Activated CD4-positive, alpha-beta T cell treated with anti-CD3 and anti-CD28 coated beads, Interleukin-2, amount 10 ng/mL, durations not matched to agents 24 days and 14 days (primary cell): Measurements from ENCODE around the gene NOP16. TPM values are rescaled to one million over a fixed set of nuclear protein-coding genes. Genes with fewer than 3 reads are reported as not detected.

Experiments
- DNase-seq: peaks from one replicate; pipeline ENCODE4 v3.0.0; 2022
- H3K27ac Mint-ChIP-seq: one replicate; pipeline ENCODE4 v1.8.0; 2022; ENCODE audit warnings: mild to moderate bottlenecking, mixed read lengths
- H3K27me3 Mint-ChIP-seq: one replicate; pipeline ENCODE4 v1.8.0; 2022; ENCODE audit warnings: mixed read lengths
- H3K36me3 Mint-ChIP-seq: one replicate; pipeline ENCODE4 v1.8.0; 2022; ENCODE audit warnings: low read depth, mild to moderate bottlenecking, mixed read lengths
- H3K4me1 Mint-ChIP-seq: one replicate; pipeline ENCODE4 v1.8.0; 2021; ENCODE audit warnings: mixed read lengths
- H3K4me3 Mint-ChIP-seq: one replicate; pipeline ENCODE4 v1.8.0; 2022; ENCODE audit warnings: mild to moderate bottlenecking, moderate library complexity, mixed read lengths
- H3K9me3 Mint-ChIP-seq: one replicate; pipeline ENCODE4 v1.8.0; 2021; ENCODE audit warnings: mixed read lengths
- intact Hi-C: fragments of 100-400 bp; cut with micrococcal nuclease; formaldehyde crosslinking; loops from one replicate; pipeline ENCODE4 v1.15.1; 2023
- total RNA-seq: library from RNA; stranded (reverse); gene quantifications from 2 replicates; pipeline ENCODE4 v1.2.3, GENCODE V29; 2022

The NOP16 gene
- total RNA-seq, 1 donor from 2014 or later, result 109 TPM

- no peak for DNase-seq
- peaks cover 33% of the 10 kb centered on the region for H3K36me3 Mint-ChIP-seq
- H3K27ac Mint-ChIP-seq, result no peak overlapping the region
- H3K27me3 Mint-ChIP-seq, result no peaks in the 10 kb centered on the region
- H3K9me3 Mint-ChIP-seq, result no peaks in the 10 kb centered on the region
- intact Hi-C loops, result no loop called here
- H3K4me1 Mint-ChIP-seq, result peaks cover 10% of the 10 kb centered on the region
- H3K4me3 Mint-ChIP-seq, result no peak overlapping the region
These were observed 18.3 kb downstream of the NOP16 start for GRCh38 chr5:176369934-176370711.

GRCh38 chr5:176368726-176369125 lies 19.7 kb downstream of the NOP16 start:
- no peak overlapping the region for H3K27ac Mint-ChIP-seq
- H3K36me3 Mint-ChIP-seq, result peaks cover 33% of the 10 kb centered on the region
- H3K4me3 Mint-ChIP-seq, result no peak overlapping the region
- DNase-seq, result no peak
- H3K4me1 Mint-ChIP-seq, result peaks cover 10% of the 10 kb centered on the region
- intact Hi-C loops, result no loop called here
- H3K9me3 Mint-ChIP-seq, result no peaks in the 10 kb centered on the region
- H3K27me3 Mint-ChIP-seq, result no peaks in the 10 kb centered on the region

GRCh38 chr5:176366232-176366894 lies 22.0 kb downstream of the NOP16 start:
- Mint-ChIP-seq H3K27ac (peak overlapping the region; percentile 70), H3K4me1 (peaks cover 15% of the 10 kb centered on the region), H3K36me3 (peaks cover 29% of the 10 kb centered on the region), H3K9me3 (no peaks in the 10 kb centered on the region), H3K27me3 (no peaks in the 10 kb centered on the region), H3K4me3 (peak overlapping the region; percentile 80)
- intact Hi-C loops, result no loop called here
- no peak for DNase-seq

GRCh38 chr5:176365351-176366231 lies 22.8 kb downstream of the NOP16 start, which contains the start of gene ARL10:
Gene ARL10, plus strand, starts transcription at chr5:176365487. Its CDS starts 77 bp downstream, at chr5:176365564.
- peaks cover 15% of the 10 kb centered on the region for H3K4me1 Mint-ChIP-seq
- no peaks in the 10 kb centered on the region for H3K9me3 Mint-ChIP-seq
- H3K27me3 Mint-ChIP-seq, result no peaks in the 10 kb centered on the region
- DNase-seq, result peak; percentile 89
- peak within 1 kb of the TSS; percentile 78 for H3K27ac Mint-ChIP-seq
- peaks cover 26% of the 10 kb centered on the region for H3K36me3 Mint-ChIP-seq
- intact Hi-C loops, result loop anchor here (1.0 to 2.0 kb wide), 2 partner anchors 23 to 171 kb away; partner anchors contain the start of genes HIGD2A, NOP16 and RNF44
- H3K4me3 Mint-ChIP-seq, result peak within 1 kb of the TSS; percentile 80

- Mint-ChIP-seq H3K27me3 (no peaks in the 10 kb centered on the region), H3K4me3 (peak overlapping the region; percentile 80), H3K27ac (peak overlapping the region; percentile 78), H3K4me1 (peaks cover 15% of the 10 kb centered on the region), H3K9me3 (no peaks in the 10 kb centered on the region), H3K36me3 (peaks cover 23% of the 10 kb centered on the region)
- DNase-seq, result no peak
- intact Hi-C loops, result loop anchor here (1.0 to 2.0 kb wide), 2 partner anchors 23 to 172 kb away; partner anchors contain the start of genes HIGD2A, NOP16 and RNF44
These were observed 23.5 kb downstream of the NOP16 start for GRCh38 chr5:176364765-176365350.

- Mint-ChIP-seq H3K36me3 (peaks cover 27% of the 10 kb centered on the region), H3K9me3 (no peaks in the 10 kb centered on the region), H3K4me3 (peak overlapping the region; percentile 96), H3K27me3 (no peaks in the 10 kb centered on the region), H3K4me1 (peaks cover 23% of the 10 kb centered on the region), H3K27ac (peak overlapping the region; percentile 55)
- intact Hi-C loops, result no loop called here
- no peak for DNase-seq
These were observed 26.2 kb downstream of the NOP16 start for GRCh38 chr5:176362233-176362490.

- Mint-ChIP-seq H3K27me3 (no peaks in the 10 kb centered on the region), H3K27ac (peak within 1 kb of the TSS; percentile 93), H3K4me3 (peak within 1 kb of the TSS; percentile 96), H3K9me3 (no peaks in the 10 kb centered on the region), H3K4me1 (peaks cover 21% of the 10 kb centered on the region), H3K36me3 (peaks cover 24% of the 10 kb centered on the region)
- intact Hi-C loops, result loop anchor here (1.0 to 2.0 kb wide), 3 partner anchors 27 to 127 kb away; partner anchors contain the start of genes FAF2, HIGD2A and NOP16
- DNase-seq, result peak; percentile 98
These were observed 26.8 kb downstream of the NOP16 start, which contains the start of gene KIAA1191 for GRCh38 chr5:176361437-176362232. Gene KIAA1191, minus strand, starts transcription at chr5:176361764. Its CDS starts 2,256 bp downstream, at chr5:176359508.

- no peak for DNase-seq
- no peaks in the 10 kb centered on the region for H3K27me3 Mint-ChIP-seq
- no peaks in the 10 kb centered on the region for H3K9me3 Mint-ChIP-seq
- H3K36me3 Mint-ChIP-seq, result peaks cover 24% of the 10 kb centered on the region
- intact Hi-C loops, result loop anchor here (1.0 to 2.0 kb wide), 3 partner anchors 27 to 126 kb away; partner anchors contain the start of genes FAF2, HIGD2A and NOP16
- peaks cover 19% of the 10 kb centered on the region for H3K4me1 Mint-ChIP-seq
- H3K4me3 Mint-ChIP-seq, result peak overlapping the region; percentile 96
- H3K27ac Mint-ChIP-seq, result peak overlapping the region; percentile 93
These were observed 27.4 kb downstream of the NOP16 start for GRCh38 chr5:176360894-176361436.

- intact Hi-C loops, result loop anchor here (2.0 kb wide), 2 partner anchors 89 to 125 kb away; partner anchors contain the start of gene FAF2
- no peaks in the 10 kb centered on the region for H3K27me3 Mint-ChIP-seq
- H3K9me3 Mint-ChIP-seq, result no peaks in the 10 kb centered on the region
- H3K27ac Mint-ChIP-seq, result peak overlapping the region; percentile 75
- H3K4me3 Mint-ChIP-seq, result peak overlapping the region; percentile 96
- H3K4me1 Mint-ChIP-seq, result peaks cover 19% of the 10 kb centered on the region
- peaks cover 28% of the 10 kb centered on the region for H3K36me3 Mint-ChIP-seq
- DNase-seq, result no peak
These were observed 28.7 kb downstream of the NOP16 start for GRCh38 chr5:176359658-176360057.

GRCh38 chr5:176356179-176356566 lies 32.2 kb downstream of the NOP16 start:
- H3K4me1 Mint-ChIP-seq, result peaks cover 14% of the 10 kb centered on the region
- no peaks in the 10 kb centered on the region for H3K27me3 Mint-ChIP-seq
- peaks cover 53% of the 10 kb centered on the region for H3K36me3 Mint-ChIP-seq
- H3K9me3 Mint-ChIP-seq, result no peaks in the 10 kb centered on the region
- intact Hi-C loops, result no loop called here
- no peak for DNase-seq
- H3K4me3 Mint-ChIP-seq, result no peak overlapping the region
- no peak overlapping the region for H3K27ac Mint-ChIP-seq

- peaks cover 57% of the 10 kb centered on the region for H3K36me3 Mint-ChIP-seq
These were observed 32.8 kb downstream of the NOP16 start for GRCh38 chr5:176355400-176356178.

GRCh38 chr5:176353533-176353932 lies 34.9 kb downstream of the NOP16 start:
- Mint-ChIP-seq H3K9me3 (no peaks in the 10 kb centered on the region), H3K36me3 (peaks cover 68% of the 10 kb centered on the region), H3K4me1 (peaks cover 9% of the 10 kb centered on the region), H3K27me3 (no peaks in the 10 kb centered on the region), H3K27ac (no peak overlapping the region), H3K4me3 (no peak overlapping the region)
- DNase-seq, result no peak
- intact Hi-C loops, result no loop called here

More at GRCh38 chr5:176355400-176356178, 32.8 kb downstream of the NOP16 start:
- Mint-ChIP-seq H3K27ac (no peak overlapping the region), H3K9me3 (no peaks in the 10 kb centered on the region), H3K4me1 (peaks cover 14% of the 10 kb centered on the region), H3K27me3 (no peaks in the 10 kb centered on the region), H3K4me3 (no peak overlapping the region)
- DNase-seq, result no peak
- intact Hi-C loops, result no loop called here
